ENCODE measurements around the gene STK35. TPM values are rescaled to one million over a fixed set of nuclear protein-coding genes. Genes with fewer than 3 reads are reported as not detected.

STK35 gene
- total and polyA plus RNA-seq, 2 of the 13 experiments (the other 11 are each of a cell fraction or from before 2014, with no cell fraction given) = 27.4 to 29.8 TPM

- TF ChIP-seq MEF2D (CRISPR knock-in tag; IDR thresholded peaks at IDR 0.05) = 0 out of 2 replicates have a peak, but pooled peaks have one; percentile 52
- TF ChIP-seq SYNCRIP (IDR thresholded peaks at IDR 0.05; ENCODE audit: insufficient read depth, low read depth, low read length) = no peak
- no peak for TF ChIP-seq GABPB1 (CRISPR knock-in tag; IDR thresholded peaks at IDR 0.05)
- peak; percentile 12; the same call in 1 of the 2 replicates for TF ChIP-seq HNF4G (IDR thresholded peaks at IDR 0.05; ENCODE audit: borderline replicate concordance, low read depth, low read length)
- TF ChIP-seq HNF4G (CRISPR knock-in tag; IDR thresholded peaks at IDR 0.05; ENCODE audit: borderline replicate concordance, low read depth) = no peak
- 0 out of 2 replicates have a peak, but pooled peaks have one; percentile 34 for TF ChIP-seq REL (CRISPR knock-in tag; conservative IDR thresholded peaks at IDR 0.05)
- no peak for TF ChIP-seq CHD4 (IDR thresholded peaks at IDR 0.05; ENCODE audit: borderline replicate concordance, low read length)
- peak; percentile 60; the same call in 1 of the 2 replicates for TF ChIP-seq HNF4A (CRISPR knock-in tag; IDR thresholded peaks at IDR 0.05)
- TF ChIP-seq ERF (CRISPR knock-in tag; IDR thresholded peaks at IDR 0.05) = no peak; the same call in 1 of the 2 replicates
- TF ChIP-seq SOX13 (IDR thresholded peaks at IDR 0.05) = no peak; the same call in 1 of the 2 replicates
- TF ChIP-seq SOX13 (CRISPR knock-in tag; conservative IDR thresholded peaks at IDR 0.05 in 1 of 2, IDR thresholded peaks at IDR 0.05 in 1 of 2) = 0 out of 4 replicates have a peak, but pooled peaks of 1 of the 2 experiments have one; percentile 20
- no peak for TF ChIP-seq ZSCAN5A (CRISPR knock-in tag; IDR thresholded peaks at IDR 0.05; ENCODE audit: borderline replicate concordance)
- no peak for TF ChIP-seq RBM39 (IDR thresholded peaks at IDR 0.05; ENCODE audit: low read depth, low read length, poor library complexity, severe bottlenecking)
- no peak for TF ChIP-seq ZNF780A (CRISPR knock-in tag; IDR thresholded peaks at IDR 0.05)
- TF ChIP-seq ZNF747 (CRISPR knock-in tag; IDR thresholded peaks at IDR 0.05; ENCODE audit: borderline replicate concordance) = no peak
- no peak for TF ChIP-seq ZNF331 (CRISPR knock-in tag; IDR thresholded peaks at IDR 0.05)
- TF ChIP-seq JUN (CRISPR knock-in tag; IDR thresholded peaks at IDR 0.05) = no peak
- peak; percentile 14; the same call in 1 of the 2 replicates for TF ChIP-seq ARID5B (CRISPR knock-in tag; IDR thresholded peaks at IDR 0.05)
These were observed 2.0 kb downstream of the STK35 start (continued) for GRCh38 chr20:2103461-2104153.

All from HepG2 (cell line).